Endothelial cell (in vitro differentiated cells): Measurements from ENCODE around the gene PLAAT3. TPM values are rescaled to one million over a fixed set of nuclear protein-coding genes. Genes with fewer than 3 reads are reported as not detected.
A peak's percentile ranks its signal among the peaks of the same experiment; 100 is the strongest.
"Not testable (repeated sequence)": the region's sequence is repeated elsewhere in the genome, so short reads cannot be mapped to it uniquely, and the experiment has no call there.

Source experiments
- DNase-seq: peaks from one replicate; pipeline ENCODE4 v3.0.0; 2021; ENCODE audit warnings: low spot score
- H3K27ac Mint-ChIP-seq: one replicate; pipeline ENCODE4 v1.8.0; 2021; ENCODE audit warnings: mixed read lengths, inconsistent platforms; ENCODE audit not compliant: unreplicated experiment
- H3K27me3 Mint-ChIP-seq: one replicate; pipeline ENCODE4 v1.8.0; 2021; ENCODE audit warnings: mild to moderate bottlenecking, moderate library complexity, mixed read lengths, inconsistent platforms; ENCODE audit not compliant: unreplicated experiment
- H3K36me3 Mint-ChIP-seq: one replicate; pipeline ENCODE4 v1.8.0; 2021; ENCODE audit warnings: mild to moderate bottlenecking, low read depth, mixed read lengths, inconsistent platforms; ENCODE audit not compliant: unreplicated experiment
- H3K4me1 Mint-ChIP-seq: one replicate; pipeline ENCODE4 v1.8.0; 2021; ENCODE audit warnings: mild to moderate bottlenecking, mixed read lengths, inconsistent platforms; ENCODE audit not compliant: unreplicated experiment
- H3K4me3 Mint-ChIP-seq: one replicate; pipeline ENCODE4 v1.8.0; 2021; ENCODE audit warnings: mild to moderate bottlenecking, mixed read lengths, inconsistent platforms; ENCODE audit not compliant: unreplicated experiment
- H3K9me3 Mint-ChIP-seq: one replicate; pipeline ENCODE4 v1.8.0; 2021; ENCODE audit warnings: mixed read lengths, inconsistent platforms; ENCODE audit not compliant: unreplicated experiment
- total RNA-seq: library from RNA; stranded (reverse); fragmentation: NEBNext Ultra II Directional; extraction: Animal tissue kit (Norgen Biotek cat#: 25700); gene quantifications from one replicate; pipeline ENCODE4 v1.2.1, GENCODE V29; 2021; ENCODE audit not compliant: unreplicated experiment
- TF ChIP-seq, protein P1 (sequence below): fragments of 200-600 bp; sonication (generic); IDR thresholded peaks from one replicate; pipeline ENCODE4 v1.5.0; 2021; ENCODE audit warnings: antibody characterized with exemption; ENCODE audit not compliant: unreplicated experiment

Gene PLAAT3
- total RNA-seq, 1 donor from 2014 or later, result 14.1 TPM

- Mint-ChIP-seq H3K27me3 (peaks cover 3% of the 10 kb centered on the region), H3K36me3 (no peaks in the 10 kb centered on the region), H3K9me3 (no peaks in the 10 kb centered on the region), H3K4me1 (peaks cover 12% of the 10 kb centered on the region), H3K4me3 (no peak overlapping the region), H3K27ac (no peak overlapping the region)
- no peak for DNase-seq
- TF ChIP-seq, protein P1, sequence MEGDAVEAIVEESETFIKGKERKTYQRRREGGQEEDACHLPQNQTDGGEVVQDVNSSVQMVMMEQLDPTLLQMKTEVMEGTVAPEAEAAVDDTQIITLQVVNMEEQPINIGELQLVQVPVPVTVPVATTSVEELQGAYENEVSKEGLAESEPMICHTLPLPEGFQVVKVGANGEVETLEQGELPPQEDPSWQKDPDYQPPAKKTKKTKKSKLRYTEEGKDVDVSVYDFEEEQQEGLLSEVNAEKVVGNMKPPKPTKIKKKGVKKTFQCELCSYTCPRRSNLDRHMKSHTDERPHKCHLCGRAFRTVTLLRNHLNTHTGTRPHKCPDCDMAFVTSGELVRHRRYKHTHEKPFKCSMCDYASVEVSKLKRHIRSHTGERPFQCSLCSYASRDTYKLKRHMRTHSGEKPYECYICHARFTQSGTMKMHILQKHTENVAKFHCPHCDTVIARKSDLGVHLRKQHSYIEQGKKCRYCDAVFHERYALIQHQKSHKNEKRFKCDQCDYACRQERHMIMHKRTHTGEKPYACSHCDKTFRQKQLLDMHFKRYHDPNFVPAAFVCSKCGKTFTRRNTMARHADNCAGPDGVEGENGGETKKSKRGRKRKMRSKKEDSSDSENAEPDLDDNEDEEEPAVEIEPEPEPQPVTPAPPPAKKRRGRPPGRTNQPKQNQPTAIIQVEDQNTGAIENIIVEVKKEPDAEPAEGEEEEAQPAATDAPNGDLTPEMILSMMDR, result no peak
Measured at GRCh38 chr11:63534076-63534475, 80.2 kb downstream of the PLAAT3 start.

GRCh38 chr11:63532799-63533475, 81.3 kb downstream of the PLAAT3 start:
- no peaks in the 10 kb centered on the region for H3K36me3 Mint-ChIP-seq
- H3K4me1 Mint-ChIP-seq, result peaks cover 16% of the 10 kb centered on the region
- no peak overlapping the region for H3K27ac Mint-ChIP-seq
- no peaks in the 10 kb centered on the region for H3K27me3 Mint-ChIP-seq
- TF ChIP-seq, protein P1, result no peak
- no peaks in the 10 kb centered on the region for H3K9me3 Mint-ChIP-seq
- DNase-seq, result no peak
- H3K4me3 Mint-ChIP-seq, result no peak overlapping the region

DNA sequence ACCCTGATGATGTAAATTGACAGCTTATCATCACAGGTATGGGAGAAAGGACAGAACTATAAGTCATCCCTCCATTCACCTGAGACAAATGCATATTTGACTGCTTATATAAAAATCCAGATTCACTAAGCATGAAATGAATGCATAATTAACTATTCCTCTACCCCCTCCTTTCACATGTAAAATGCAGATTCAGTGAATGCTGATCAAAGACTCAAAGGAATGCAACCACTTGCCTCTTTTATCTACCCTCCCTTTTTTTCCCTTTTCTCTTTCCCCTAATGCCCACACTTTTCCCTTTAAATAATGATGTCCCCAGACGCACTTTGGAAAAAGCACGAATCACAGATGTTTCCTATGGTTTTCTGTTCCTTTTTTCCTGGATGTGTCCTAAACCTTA, 82.1 kb downstream of the PLAAT3 start:
- Mint-ChIP-seq H3K27me3 (no peaks in the 10 kb centered on the region), H3K4me3 (no peak overlapping the region), H3K9me3 (no peaks in the 10 kb centered on the region), H3K36me3 (no peaks in the 10 kb centered on the region), H3K4me1 (peaks cover 21% of the 10 kb centered on the region), H3K27ac (no peak overlapping the region)
- TF ChIP-seq, protein P1, result no peak
- no peak for DNase-seq

- H3K27me3 Mint-ChIP-seq, H3K9me3 Mint-ChIP-seq, DNase-seq, H3K27ac Mint-ChIP-seq, H3K4me3 Mint-ChIP-seq, H3K36me3 Mint-ChIP-seq: not testable (repeated sequence)
- peaks cover 21% of the 10 kb centered on the region for H3K4me1 Mint-ChIP-seq
Measured at GRCh38 chr11:63531074-63531792, 83.0 kb downstream of the PLAAT3 start.

- H3K27me3 Mint-ChIP-seq, result no peaks in the 10 kb centered on the region
- H3K27ac Mint-ChIP-seq, result no peak overlapping the region
- peaks cover 21% of the 10 kb centered on the region for H3K4me1 Mint-ChIP-seq
- DNase-seq, result no peak
- H3K9me3 Mint-ChIP-seq, result no peaks in the 10 kb centered on the region
- H3K36me3 Mint-ChIP-seq, result no peaks in the 10 kb centered on the region
- TF ChIP-seq, protein P1, result no peak
- H3K4me3 Mint-ChIP-seq, result no peak overlapping the region
Measured at GRCh38 chr11:63530021-63530420, 84.2 kb downstream of the PLAAT3 start.

DNA sequence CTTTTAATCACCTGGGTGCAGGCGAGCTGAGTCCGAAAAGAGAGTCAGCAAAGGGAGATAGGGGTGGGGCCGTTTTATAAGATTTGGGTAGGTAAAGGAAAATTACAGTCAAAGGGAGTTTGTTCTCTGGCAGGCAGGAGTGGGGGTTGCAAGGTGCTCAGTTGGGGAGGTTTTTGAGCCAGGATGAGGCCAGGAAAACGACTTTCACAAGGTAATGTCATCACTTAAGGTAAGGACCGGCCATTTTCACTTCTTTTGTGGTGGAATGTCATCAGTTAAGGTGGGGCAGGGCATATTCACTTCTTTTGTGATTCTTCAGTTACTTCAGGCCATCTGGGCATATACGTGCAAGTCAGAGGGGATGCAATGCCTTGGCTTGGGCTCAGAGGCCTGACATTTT, 84.9 kb downstream of the PLAAT3 start:
- not testable (repeated sequence) for H3K36me3 Mint-ChIP-seq, H3K27me3 Mint-ChIP-seq, H3K9me3 Mint-ChIP-seq, H3K4me3 Mint-ChIP-seq, H3K27ac Mint-ChIP-seq, DNase-seq
- H3K4me1 Mint-ChIP-seq, result peaks cover 21% of the 10 kb centered on the region

GRCh38 chr11:63528729-63529278, 85.4 kb downstream of the PLAAT3 start:
- H3K27me3 Mint-ChIP-seq, DNase-seq, H3K9me3 Mint-ChIP-seq, H3K27ac Mint-ChIP-seq, H3K4me3 Mint-ChIP-seq, H3K36me3 Mint-ChIP-seq: not testable (repeated sequence)
- peaks cover 21% of the 10 kb centered on the region for H3K4me1 Mint-ChIP-seq

DNA sequence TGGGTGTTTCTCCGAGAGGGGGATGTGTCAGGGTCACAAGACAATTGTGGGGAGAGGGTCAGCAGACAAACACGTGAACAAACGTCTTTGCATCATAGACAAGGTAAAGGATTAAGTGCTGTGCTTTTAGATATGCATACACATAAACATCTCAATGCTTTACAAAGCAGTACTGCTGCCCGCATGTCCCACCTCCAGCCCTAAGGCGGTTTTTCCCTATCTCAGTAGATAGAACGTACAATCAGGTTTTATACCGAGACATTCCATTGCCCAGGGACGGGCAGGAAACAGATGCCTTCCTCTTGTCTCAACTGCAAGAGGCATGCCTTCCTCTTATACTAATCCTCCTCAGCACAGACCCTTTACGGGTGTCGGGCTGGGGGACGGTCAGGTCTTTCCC, 86.1 kb downstream of the PLAAT3 start:
- H3K9me3 Mint-ChIP-seq, H3K27me3 Mint-ChIP-seq, DNase-seq, H3K36me3 Mint-ChIP-seq, H3K4me3 Mint-ChIP-seq: not testable (repeated sequence)
- Mint-ChIP-seq H3K27ac (peak overlapping the region; percentile 74), H3K4me1 (peaks cover 21% of the 10 kb centered on the region)
